ENCODE results near the gene TPD52L2.

TPD52L2 gene

GRCh38 chr20:63881451-63882226, 16.6 kb downstream of the TPD52L2 start:
- DNase-seq: no peak

GRCh38 chr20:63882257-63883200, 17.5 kb downstream of the TPD52L2 start:
- DNase-seq: no peak

GRCh38 chr20:63883201-63883593, 18.1 kb downstream of the TPD52L2 start:
- no peak for DNase-seq

GRCh38 chr20:63884506-63885263, 19.6 kb downstream of the TPD52L2 start:
- DNase-seq: no peak

- DNase-seq: no peak
Observed at GRCh38 chr20:63885264-63886053, 20.4 kb downstream of the TPD52L2 start.

- DNase-seq: no peak
Observed at GRCh38 chr20:63886054-63886419, 21.0 kb downstream of the TPD52L2 start.

GRCh38 chr20:63886921-63887320, 21.9 kb downstream of the TPD52L2 start:
- DNase-seq: no peak

- no peak for DNase-seq
Observed at GRCh38 chr20:63889241-63890200, 24.5 kb downstream of the TPD52L2 start.

- DNase-seq: no peak
Observed at GRCh38 chr20:63890201-63890576, 25.1 kb downstream of the TPD52L2 start.

GRCh38 chr20:63890616-63891015, 25.5 kb downstream of the TPD52L2 start:
- DNase-seq: no peak

GRCh38 chr20:63891061-63892002, 26.3 kb downstream of the TPD52L2 start:
- no peak for DNase-seq

- DNase-seq: no peak
Observed at GRCh38 chr20:63892402-63892801, 27.3 kb downstream of the TPD52L2 start.

- DNase-seq: no peak
Observed at GRCh38 chr20:63893999-63894357, 28.9 kb downstream of the TPD52L2 start.

- peak; percentile 71 for DNase-seq
Observed at GRCh38 chr20:63894358-63895201, 29.5 kb downstream of the TPD52L2 start, which contains the start of gene DNAJC5. Gene DNAJC5, plus strand, starts transcription at chr20:63895126. Its CDS starts 33,220 bp downstream, at chr20:63928346.

- DNase-seq: no peak
Observed at GRCh38 chr20:63895202-63895951, 30.3 kb downstream of the TPD52L2 start.

GRCh38 chr20:63895952-63896263, 30.8 kb downstream of the TPD52L2 start:
- peak; percentile 42 for DNase-seq

GRCh38 chr20:63896264-63897105, 31.4 kb downstream of the TPD52L2 start:
- DNase-seq: peak; percentile 75

Measured in NCI-H510A treated with DMSO at 0.1 percent for 48 hours (cell line).